ENCODE measurements around the gene LINGO3. TPM values are rescaled to one million over a fixed set of nuclear protein-coding genes. Genes with fewer than 3 reads are reported as not detected.
A peak's percentile ranks its signal among the peaks of the same experiment; 100 is the strongest.

The LINGO3 gene
- total RNA-seq, 2 donors from 2014 or later = not detected

DNA sequence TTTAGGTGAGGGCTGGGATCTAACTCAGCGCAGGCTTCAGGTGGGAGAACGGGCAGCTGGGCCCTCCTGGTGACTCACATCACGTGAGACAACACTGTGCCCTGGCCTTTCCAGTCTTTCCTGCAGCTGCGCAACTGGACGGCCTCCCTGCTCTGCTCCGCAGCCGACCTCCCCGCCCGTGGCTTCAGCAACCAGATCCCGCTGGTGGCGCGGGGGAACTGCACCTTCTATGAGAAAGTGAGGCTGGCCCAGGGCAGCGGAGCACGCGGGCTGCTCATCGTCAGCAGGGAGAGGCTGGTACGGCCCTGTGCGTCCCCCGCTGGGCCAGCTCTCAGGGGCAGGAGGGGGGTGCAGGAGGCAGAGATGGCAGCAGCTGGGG, 29.4 kb upstream of the LINGO3 start:
- Histone ChIP-seq H3K9me3 (no peaks in the 10 kb centered on the region), H3K27ac (peak overlapping the region in 3 of 4 donors; percentile 45 to 77 (median 53)), H3K4me1 (peaks cover 28% of the 10 kb centered on the region), H3K4me3 (no peak overlapping the region), H3K27me3 (no peaks in the 10 kb centered on the region), H3K36me3 (replicated peaks in 1 of 2; ENCODE audit: insufficient read depth in 1 of 2, low read depth in 2 of 2) (peaks cover 0 to 6% of the 10 kb centered on the region in 2 donors)
- 57% methylated on average over 18 of the region's 19 CpGs; no CpG with 5 or more reads in 1 of the 2 donors for WGBS, 2 donors
- ATAC-seq = peak; percentile 55
- DNase-seq = peak; percentile 45 to 92 (median 88)
- TF ChIP-seq CTCF (IDR thresholded peaks at IDR 0.05) = peak in 5 of 7 experiments; percentile 18 to 72 (median 60)
- TF ChIP-seq POLR2A (IDR thresholded peaks at IDR 0.05) = no peak
- intact Hi-C loops (cut with DNase I) = no loop called here

DNA sequence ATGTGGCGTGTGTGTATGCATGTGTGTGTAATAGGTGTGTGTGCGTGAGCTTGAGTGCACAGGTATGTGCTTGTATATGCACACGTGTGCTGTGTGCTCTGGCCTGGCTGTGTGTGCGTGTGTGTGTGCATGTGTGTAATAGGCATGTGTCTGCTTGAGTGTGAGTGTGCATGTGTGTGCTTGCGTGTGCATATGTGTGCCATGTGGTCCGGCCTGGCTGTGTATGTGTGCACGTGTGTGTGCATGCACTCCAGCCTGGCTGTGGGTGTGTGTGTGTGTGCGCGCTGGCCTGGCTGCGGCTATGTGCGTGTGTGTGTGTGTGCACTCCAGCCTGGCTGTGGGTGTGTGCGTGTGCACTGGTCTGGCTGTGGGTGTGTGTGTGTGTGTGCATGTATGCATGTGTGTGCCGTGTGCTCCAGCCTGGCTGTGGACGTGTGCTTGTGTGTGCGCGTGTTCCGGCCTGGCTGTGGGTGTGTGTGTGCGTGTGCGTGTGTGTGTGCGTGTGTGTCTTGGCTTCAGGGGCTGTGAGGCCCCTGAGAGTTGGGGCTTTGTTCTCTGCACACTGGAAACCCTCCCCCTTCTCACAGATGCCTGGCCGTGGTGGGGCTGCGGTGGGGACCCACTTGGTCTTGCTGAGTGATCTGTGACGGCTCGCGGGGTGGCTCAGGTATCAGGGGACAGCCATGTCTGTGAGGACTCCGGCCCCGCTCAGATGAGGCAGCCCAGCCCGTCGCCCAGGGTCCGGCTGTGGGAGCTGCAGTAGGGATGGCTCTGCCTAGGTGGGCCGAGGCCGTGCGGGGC, 28.8 kb upstream of the LINGO3 start:
- no peak for ATAC-seq
- H3K4me3 ChIP-seq = no peak overlapping the region
- H3K36me3 ChIP-seq (replicated peaks in 1 of 2; ENCODE audit: insufficient read depth in 1 of 2, low read depth in 2 of 2) = peaks cover 0 to 6% of the 10 kb centered on the region in 2 donors
- peaks cover 34% of the 10 kb centered on the region for H3K4me1 ChIP-seq
- H3K27me3 ChIP-seq = no peaks in the 10 kb centered on the region
- TF ChIP-seq CTCF (IDR thresholded peaks at IDR 0.05) = no peak
- no peak for TF ChIP-seq POLR2A (IDR thresholded peaks at IDR 0.05)
- peak overlapping the region in 3 of 4 donors; percentile 45 to 77 (median 53) for H3K27ac ChIP-seq
- H3K9me3 ChIP-seq = no peaks in the 10 kb centered on the region
- intact Hi-C loops (cut with DNase I) = no loop called here
- no peak for DNase-seq
- 77 to 94% methylated on average over 13 to 31 of the region's 33 CpGs for WGBS, 2 donors

DNA sequence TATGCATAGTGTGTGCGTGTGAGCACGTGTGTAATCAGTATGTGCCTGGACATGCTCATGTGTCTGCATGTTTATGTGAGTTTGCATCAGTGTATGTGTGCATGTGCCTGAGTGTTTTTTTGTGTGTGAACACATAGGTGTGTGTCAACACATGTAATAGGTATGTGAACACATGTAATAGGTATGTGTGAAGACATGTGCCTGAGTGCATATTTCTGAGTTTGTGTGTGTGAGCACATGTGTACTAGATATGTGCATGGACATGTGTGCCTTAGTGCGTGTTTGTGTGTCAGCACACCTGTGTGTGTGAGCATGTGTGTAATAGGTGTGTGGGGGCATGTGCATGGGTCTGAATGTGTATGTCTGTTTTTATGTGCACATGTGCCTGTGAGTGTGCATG, 27.9 kb upstream of the LINGO3 start:
- Histone ChIP-seq H3K27me3 (no peaks in the 10 kb centered on the region), H3K36me3 (replicated peaks in 1 of 2; ENCODE audit: insufficient read depth in 1 of 2, low read depth in 2 of 2) (no peaks in the 10 kb centered on the region), H3K27ac (no peak overlapping the region), H3K4me3 (no peak overlapping the region), H3K4me1 (peaks cover 42% of the 10 kb centered on the region), H3K9me3 (no peaks in the 10 kb centered on the region)
- 79 to 93% methylated on average over 3 of the region's 3 CpGs for WGBS, 2 donors
- DNase-seq (no peak), ATAC-seq (no peak)
- TF ChIP-seq POLR2A (IDR thresholded peaks at IDR 0.05) (no peak), CTCF (IDR thresholded peaks at IDR 0.05) (no peak)
- intact Hi-C loops (cut with DNase I) = no loop called here

- DNase-seq (no peak), ATAC-seq (no peak)
- Histone ChIP-seq H3K27ac (no peak overlapping the region), H3K27me3 (no peaks in the 10 kb centered on the region), H3K4me1 (peaks cover 49% of the 10 kb centered on the region), H3K9me3 (no peaks in the 10 kb centered on the region), H3K36me3 (replicated peaks in 1 of 2; ENCODE audit: insufficient read depth in 1 of 2, low read depth in 2 of 2) (no peaks in the 10 kb centered on the region), H3K4me3 (no peak overlapping the region)
- 91% methylated on average over 26 of the region's 26 CpGs for WGBS, 2 donors
- intact Hi-C loops (cut with DNase I) = no loop called here
- TF ChIP-seq POLR2A (IDR thresholded peaks at IDR 0.05) = no peak
- no peak for TF ChIP-seq CTCF (IDR thresholded peaks at IDR 0.05)
These were observed 27.3 kb upstream of the LINGO3 start for GRCh38 chr19:2334986-2335846.
